ENCODE results near the gene DHX35.
"Not testable (repeated sequence)": the region's sequence is repeated elsewhere in the genome, so short reads cannot be mapped to it uniquely, and the experiment has no call there.

The DHX35 gene

GRCh38 chr20:38979842-38980241 is 17.7 kb downstream of the DHX35 start:
- no peak for DNase-seq (ENCODE audit: low read depth)

GRCh38 chr20:38982291-38982690 is 20.1 kb downstream of the DHX35 start:
- DNase-seq (ENCODE audit: low read depth): no peak

- no peak for DNase-seq (ENCODE audit: low read depth)
Observed at GRCh38 chr20:38985060-38985459, 22.9 kb downstream of the DHX35 start.

GRCh38 chr20:38985603-38986170 is 23.5 kb downstream of the DHX35 start:
- no peak for DNase-seq (ENCODE audit: low read depth)

- DNase-seq (ENCODE audit: low read depth): no peak
Observed at GRCh38 chr20:38986663-38987062, 24.5 kb downstream of the DHX35 start.

GRCh38 chr20:38987777-38988176 is 25.6 kb downstream of the DHX35 start:
- DNase-seq (ENCODE audit: low read depth): no peak

GRCh38 chr20:38990728-38991127 is 28.6 kb downstream of the DHX35 start:
- no peak for DNase-seq (ENCODE audit: low read depth)

- no peak for DNase-seq (ENCODE audit: low read depth)
Observed at GRCh38 chr20:38991814-38992704, 29.9 kb downstream of the DHX35 start.

GRCh38 chr20:38995536-38996044 is 33.4 kb downstream of the DHX35 start:
- DNase-seq (ENCODE audit: low read depth): no peak

- not testable (repeated sequence) for DNase-seq (ENCODE audit: low read depth)
Observed at GRCh38 chr20:38996866-38997265, 34.7 kb downstream of the DHX35 start.

GRCh38 chr20:38997622-38998021 is 35.5 kb downstream of the DHX35 start:
- no peak for DNase-seq (ENCODE audit: low read depth)

GRCh38 chr20:38999217-38999616 is 37.1 kb downstream of the DHX35 start:
- no peak for DNase-seq (ENCODE audit: low read depth)

GRCh38 chr20:38999965-39000910 is 38.1 kb downstream of the DHX35 start:
- DNase-seq (ENCODE audit: low read depth): no peak

GRCh38 chr20:39004508-39004907 is 42.4 kb downstream of the DHX35 start:
- DNase-seq (ENCODE audit: low read depth): no peak

GRCh38 chr20:39009348-39009747 is 47.2 kb downstream of the DHX35 start:
- no peak for DNase-seq (ENCODE audit: low read depth)

- DNase-seq (ENCODE audit: low read depth): no peak
Observed at GRCh38 chr20:39010496-39010895, 48.4 kb downstream of the DHX35 start.

- no peak for DNase-seq (ENCODE audit: low read depth)
Observed at GRCh38 chr20:39013662-39014109, 51.5 kb downstream of the DHX35 start.

- no peak for DNase-seq (ENCODE audit: low read depth)
Observed at GRCh38 chr20:39016041-39016440, 53.9 kb downstream of the DHX35 start.

- DNase-seq (ENCODE audit: low read depth): no peak
Observed at GRCh38 chr20:39016506-39016905, 54.4 kb downstream of the DHX35 start.

- DNase-seq (ENCODE audit: low read depth): no peak
Observed at GRCh38 chr20:39019027-39019426, 56.9 kb downstream of the DHX35 start.

GRCh38 chr20:39019805-39020325 is 57.7 kb downstream of the DHX35 start:
- DNase-seq (ENCODE audit: low read depth): no peak

GRCh38 chr20:39021748-39022147 is 59.6 kb downstream of the DHX35 start:
- no peak for DNase-seq (ENCODE audit: low read depth)

Data from stimulated activated CD8-positive, alpha-beta memory T cell treated with anti-CD3 and anti-CD28 coated beads, Interleukin-12 subunit alpha, Interleukin-12 subunit beta, amount 100 ng/mL, for 1 hour (primary cell).